HG02970 (cell line): ENCODE measurements around the gene NAV3.

ENCODE experiments used
- ATAC-seq: cut with Tn5 transposase; IDR thresholded peaks from one replicate; pipeline ENCODE4 v1.9.1; 2021; ENCODE audit warnings: mild to moderate bottlenecking, moderate library complexity, moderate number of reproducible peaks; ENCODE audit not compliant: unreplicated experiment, low FRiP score

The NAV3 gene

DNA sequence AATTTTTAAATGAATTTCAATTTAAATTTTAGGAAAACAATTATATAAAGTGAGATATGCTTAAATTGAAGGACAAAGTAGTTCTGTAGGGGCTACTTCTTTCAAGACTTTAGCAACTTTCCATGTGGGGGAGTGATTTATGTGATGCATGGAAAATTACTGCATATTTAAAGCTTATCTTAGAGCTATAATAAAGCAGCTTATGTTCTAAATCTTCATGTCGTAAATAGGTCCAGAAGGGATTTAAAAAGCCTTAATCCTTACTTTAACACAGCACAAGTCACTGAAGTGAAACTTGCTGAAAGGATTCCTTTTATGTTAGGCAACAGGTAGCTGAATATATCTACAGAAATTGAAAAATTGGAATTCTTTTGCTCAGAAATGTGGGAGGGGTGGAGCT lies 340.4 kb downstream of the NAV3 start:
- no peak for ATAC-seq

DNA sequence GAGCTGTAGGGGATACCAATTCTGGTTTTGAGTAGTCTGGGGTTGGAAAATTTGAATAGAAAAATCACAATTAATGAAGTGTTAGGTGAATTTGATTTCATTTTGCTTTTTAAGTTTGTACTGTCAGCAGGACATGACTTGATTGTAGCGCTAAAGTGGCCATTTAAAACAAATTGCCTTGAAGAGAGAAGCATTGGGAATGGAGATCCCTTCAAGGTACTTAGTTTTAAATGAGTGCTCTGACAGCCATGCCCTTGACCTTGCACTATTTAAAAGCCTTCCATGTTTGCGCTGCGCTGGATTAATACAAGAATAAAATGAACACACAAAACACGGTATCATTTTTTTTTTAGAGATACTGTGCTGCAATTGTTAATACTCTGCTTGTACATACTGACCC lies 345.9 kb downstream of the NAV3 start:
- no peak for ATAC-seq

- no peak for ATAC-seq
Measured at GRCh38 chr12:78177298-78177697, 346.6 kb downstream of the NAV3 start.

DNA sequence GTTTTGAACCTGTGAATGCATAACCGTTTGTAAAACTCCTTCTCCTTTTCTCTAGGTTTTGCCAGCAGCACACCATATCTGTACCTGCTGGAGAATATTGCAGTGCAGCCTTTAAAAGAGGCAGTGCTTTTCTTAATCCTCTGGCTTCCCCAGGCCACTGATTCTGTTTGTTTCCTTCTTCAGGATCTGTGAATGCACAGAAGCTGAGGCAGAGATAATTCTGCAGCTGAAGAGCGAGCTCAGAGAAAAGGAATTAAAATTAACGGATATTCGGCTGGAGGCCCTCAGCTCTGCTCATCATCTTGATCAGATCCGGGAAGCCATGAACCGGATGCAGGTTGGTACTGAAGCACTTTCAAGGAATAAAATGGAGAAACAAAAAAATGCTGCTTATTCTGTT lies 348.7 kb downstream of the NAV3 start:
- no peak for ATAC-seq

DNA sequence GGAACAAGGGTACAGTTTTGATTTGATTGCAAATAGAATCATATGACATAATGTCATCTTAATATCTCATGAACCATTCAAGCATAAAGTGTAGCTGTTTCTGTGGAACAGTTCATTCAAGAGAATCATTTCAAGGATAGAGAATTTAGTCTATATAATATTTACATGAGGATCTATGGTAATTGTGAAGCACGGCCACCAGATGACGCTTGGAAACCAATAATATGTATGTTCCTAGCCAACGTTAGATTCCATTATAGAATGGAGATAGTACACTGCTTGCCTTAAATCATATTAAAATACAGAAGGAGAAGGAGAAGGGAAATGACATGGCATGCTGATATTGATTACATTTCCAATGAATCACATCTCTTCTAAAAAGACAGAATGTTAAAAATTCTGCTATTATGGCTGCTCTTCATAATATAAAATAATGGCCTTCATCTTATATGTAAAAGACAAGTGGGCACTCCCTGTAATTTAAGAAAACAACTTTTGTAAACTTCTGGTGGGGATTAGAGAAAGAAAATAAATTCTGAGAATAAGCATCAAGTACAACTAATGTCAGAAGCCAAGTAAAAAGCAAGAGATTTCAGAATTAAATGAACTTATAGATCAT lies 351.0 kb downstream of the NAV3 start:
- no peak for ATAC-seq

GRCh38 chr12:78183824-78184223 lies 353.1 kb downstream of the NAV3 start:
- no peak for ATAC-seq

DNA sequence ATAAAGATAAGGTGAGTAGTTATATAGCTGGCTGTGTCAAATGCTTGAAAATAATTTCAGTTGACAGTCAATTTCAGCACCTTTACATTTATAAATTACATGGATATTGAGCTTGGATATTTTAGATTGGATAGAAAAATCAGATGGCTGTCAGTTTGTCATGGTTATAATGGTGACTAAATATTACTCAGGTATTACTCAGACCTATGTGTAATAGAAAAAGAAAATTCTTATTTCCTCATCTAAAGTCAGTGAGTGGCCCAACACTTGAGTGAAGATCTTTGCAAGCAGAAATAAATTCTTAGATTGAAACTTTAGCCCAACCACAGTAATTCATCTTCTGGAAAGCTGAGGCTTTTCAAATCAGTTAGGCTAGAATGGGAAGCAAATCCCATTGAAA lies 354.4 kb downstream of the NAV3 start:
- no peak for ATAC-seq

DNA sequence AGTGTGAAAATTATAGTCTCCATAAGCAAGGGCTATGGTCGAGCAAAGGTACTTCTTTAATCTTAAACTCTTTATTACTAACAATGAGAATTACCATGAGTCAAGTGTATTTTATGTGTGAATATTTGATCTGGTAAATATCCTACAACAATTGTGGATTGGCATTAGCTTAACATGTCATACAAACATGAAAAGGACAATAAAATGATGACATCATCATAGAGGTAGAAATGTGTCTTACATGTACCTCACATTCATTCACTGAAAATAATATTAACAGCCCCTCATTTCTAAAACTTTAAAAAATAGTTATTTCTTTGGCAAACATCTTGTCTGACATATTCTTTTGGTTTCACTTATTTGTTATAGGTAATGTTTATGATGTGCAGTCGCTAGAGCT lies 355.0 kb downstream of the NAV3 start:
- ATAC-seq, result no peak

- ATAC-seq, result no peak
Measured at GRCh38 chr12:78186670-78187069, 356.0 kb downstream of the NAV3 start.

DNA sequence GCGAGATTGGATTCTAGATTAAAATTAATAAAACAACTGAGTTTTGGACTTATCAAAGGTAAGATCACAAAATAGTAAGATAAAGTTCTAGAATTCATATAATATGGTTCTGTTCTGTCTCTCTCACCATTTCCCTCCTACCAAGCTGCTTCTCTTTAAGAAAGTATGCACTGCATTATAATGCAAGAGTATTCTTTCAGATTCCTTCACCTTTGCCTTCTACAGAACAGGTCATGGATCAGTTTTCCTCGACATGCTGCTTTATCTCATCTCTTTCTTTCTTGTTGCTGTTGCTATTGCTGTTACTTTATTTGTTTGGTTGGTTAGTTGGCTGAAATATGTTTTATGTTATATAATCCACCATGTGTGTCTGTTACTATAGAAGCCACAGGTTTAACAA lies 357.0 kb downstream of the NAV3 start:
- no peak for ATAC-seq

GRCh38 chr12:78189656-78190055 lies 359.0 kb downstream of the NAV3 start:
- ATAC-seq, result no peak

DNA sequence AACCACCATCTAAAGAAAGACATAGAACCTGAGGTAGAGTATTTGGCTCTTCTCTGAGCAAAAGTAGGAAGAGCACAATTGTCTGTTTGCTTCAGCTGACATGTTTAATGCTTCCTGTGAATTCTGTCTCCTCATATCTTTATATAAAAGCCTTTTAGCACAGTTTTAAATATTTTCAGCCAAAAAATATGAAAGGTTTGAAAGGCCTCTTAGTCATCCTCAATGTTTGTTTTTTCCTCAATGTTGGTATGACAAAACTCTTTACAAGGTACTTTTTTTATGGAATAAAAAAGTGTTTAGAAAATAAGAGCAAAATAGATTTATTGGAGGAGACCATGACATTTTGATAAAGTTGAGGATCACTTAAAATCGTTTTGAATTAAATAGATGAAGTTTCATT lies 360.9 kb downstream of the NAV3 start:
- ATAC-seq, result no peak

DNA sequence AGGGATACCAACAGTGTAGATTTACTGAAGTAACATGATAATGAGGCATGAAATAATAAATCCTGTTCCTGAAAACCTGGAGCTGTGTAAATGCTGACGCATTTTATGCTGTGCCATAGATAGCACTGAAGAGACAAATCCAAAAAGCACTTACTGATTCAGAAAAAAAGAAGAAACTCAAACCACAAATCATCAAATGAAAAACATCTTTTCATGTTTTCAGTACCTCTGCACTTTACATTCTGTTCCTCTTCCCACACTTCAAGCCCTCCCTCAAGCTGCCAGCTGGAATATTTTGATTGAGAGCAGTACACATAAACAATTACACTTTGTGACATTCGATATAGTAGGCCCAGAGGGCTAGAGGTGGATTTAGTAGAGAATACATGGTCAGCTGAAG lies 362.3 kb downstream of the NAV3 start:
- no peak for ATAC-seq

DNA sequence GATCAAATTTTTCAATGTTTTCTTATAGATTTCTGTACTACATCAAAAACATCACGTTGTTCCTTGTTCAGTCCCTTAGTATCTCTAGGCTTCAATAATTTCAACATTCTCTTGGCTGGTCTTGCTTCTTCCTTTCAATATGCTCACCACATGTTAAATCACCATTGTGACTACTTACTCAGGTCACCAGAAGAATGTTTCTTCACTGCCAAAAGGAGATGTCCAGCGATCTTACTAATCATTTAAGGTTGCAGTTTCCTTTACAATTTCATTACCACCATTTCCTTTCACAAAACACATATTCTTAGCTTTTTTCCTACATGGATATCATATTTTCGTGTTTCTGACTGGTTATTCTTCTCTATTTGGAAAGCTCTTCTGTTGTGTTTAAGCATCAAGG lies 363.8 kb downstream of the NAV3 start:
- no peak for ATAC-seq

GRCh38 chr12:78198896-78199295 lies 368.2 kb downstream of the NAV3 start:
- no peak for ATAC-seq

- ATAC-seq, result no peak
Measured at GRCh38 chr12:78199926-78200325, 369.2 kb downstream of the NAV3 start.

DNA sequence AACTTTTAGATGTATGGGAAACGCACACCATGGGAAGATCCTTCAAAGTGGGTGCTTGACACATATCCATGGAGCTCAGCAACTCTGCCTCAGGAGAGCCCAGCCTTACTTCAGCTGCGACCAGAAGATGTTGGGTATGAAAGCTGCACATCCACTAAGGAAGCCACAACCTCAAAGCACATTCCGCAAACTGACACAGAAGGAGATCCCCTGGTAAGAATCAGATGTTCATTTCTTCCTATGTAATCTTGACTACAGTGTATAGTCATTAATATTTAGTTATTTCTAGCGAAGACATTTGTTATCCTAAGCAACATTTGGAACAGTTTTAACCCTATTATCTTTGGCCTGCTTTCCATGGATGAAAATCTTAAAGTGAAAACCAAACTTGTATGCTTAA lies 374.2 kb downstream of the NAV3 start:
- ATAC-seq, result no peak

- no peak for ATAC-seq
Measured at GRCh38 chr12:78208092-78208491, 377.4 kb downstream of the NAV3 start.

DNA sequence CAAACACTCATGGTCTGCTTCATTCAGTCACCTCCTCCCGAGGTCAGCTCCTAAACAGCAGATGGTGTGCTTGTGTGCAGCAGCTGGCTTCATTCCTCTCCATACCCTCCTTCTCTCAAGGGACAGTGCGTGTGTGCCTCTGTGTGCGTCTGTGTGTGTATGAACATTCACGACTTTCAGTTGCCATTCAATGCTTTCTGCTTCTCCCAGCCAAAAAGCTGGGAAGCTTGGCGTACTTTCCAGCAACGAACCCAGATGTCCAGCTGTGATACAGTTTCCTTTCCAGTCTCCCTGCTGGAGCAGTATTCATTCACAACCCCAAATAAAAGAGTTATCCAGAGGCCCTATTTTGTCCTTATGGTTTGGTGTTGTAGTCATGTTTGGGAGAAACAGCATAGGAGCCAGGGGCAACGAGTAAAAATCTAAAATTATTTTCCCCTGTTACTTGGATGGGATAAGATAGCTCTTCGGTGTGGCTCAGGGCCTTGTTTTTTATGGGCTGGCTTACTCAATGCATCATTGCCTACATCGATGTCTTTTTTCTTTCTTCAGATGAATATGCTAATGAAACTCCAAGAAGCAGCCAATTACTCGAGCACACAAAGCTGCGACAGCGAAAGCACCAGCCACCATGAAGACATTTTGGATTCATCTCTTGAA lies 379.3 kb downstream of the NAV3 start:
- no peak for ATAC-seq

- ATAC-seq, result no peak
Measured at GRCh38 chr12:78210506-78210860, 379.8 kb downstream of the NAV3 start.

DNA sequence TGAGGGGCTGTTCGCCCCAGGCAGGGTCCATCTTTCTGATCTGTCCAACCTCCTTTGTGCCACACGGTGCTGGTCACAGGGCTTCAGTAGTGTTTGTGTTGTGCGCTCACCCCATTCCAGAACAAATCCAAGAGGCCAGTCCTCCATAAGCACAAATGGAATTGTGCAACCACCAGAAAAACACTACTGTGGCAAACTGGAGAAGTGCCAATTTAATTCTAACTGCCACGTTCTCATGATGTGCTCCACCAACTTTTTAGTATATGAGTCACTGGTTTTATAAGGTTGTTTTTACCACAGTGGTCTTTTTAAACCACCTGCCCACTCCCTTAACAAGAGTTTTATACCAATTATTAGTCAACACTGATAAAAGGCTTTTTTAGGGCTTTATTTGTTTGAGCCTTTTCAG lies 380.2 kb downstream of the NAV3 start:
- ATAC-seq, result no peak

DNA sequence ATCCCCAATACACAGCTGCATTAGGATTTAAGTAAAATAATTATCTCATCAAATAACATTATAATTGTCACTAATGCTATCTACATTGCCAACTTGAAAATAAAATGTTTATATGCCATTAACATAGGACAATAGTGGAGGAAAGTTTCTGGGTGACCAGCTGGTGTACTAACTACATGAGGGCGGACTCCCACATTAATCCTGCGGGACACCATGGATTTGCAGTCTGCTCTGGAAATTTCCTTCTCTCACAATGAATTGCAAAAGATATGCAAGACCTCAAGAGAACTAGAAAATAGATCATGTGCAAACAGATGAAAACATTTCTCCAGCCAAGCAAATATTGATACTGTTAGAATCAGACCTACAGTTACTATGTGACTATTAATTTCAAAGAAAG lies 390.1 kb downstream of the NAV3 start:
- ATAC-seq, result no peak

DNA sequence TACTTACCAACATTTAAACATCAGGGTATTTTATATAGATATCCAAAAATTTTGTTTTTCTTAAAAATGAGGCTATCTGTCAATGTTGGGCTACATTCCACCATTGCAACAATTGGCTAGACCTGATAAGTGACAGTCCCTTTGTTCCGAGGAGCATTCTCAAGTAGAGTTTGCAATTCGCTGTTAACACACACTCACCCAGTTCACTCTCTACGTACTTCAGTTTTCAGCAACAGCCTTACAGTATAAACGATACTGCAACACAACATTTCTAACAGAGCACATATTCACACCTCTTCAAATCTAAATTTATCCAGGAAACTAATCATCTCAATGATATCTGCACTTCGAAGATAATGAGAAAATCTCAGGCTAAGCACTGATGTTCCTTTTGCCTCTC lies 393.5 kb downstream of the NAV3 start:
- no peak for ATAC-seq
